ENCODE data around the gene LIPT2. TPM values are rescaled to one million over a fixed set of nuclear protein-coding genes. Genes with fewer than 3 reads are reported as not detected.

Gene LIPT2
- total RNA-seq, 1 donor from 2014 or later, result 1.9 TPM

DNA sequence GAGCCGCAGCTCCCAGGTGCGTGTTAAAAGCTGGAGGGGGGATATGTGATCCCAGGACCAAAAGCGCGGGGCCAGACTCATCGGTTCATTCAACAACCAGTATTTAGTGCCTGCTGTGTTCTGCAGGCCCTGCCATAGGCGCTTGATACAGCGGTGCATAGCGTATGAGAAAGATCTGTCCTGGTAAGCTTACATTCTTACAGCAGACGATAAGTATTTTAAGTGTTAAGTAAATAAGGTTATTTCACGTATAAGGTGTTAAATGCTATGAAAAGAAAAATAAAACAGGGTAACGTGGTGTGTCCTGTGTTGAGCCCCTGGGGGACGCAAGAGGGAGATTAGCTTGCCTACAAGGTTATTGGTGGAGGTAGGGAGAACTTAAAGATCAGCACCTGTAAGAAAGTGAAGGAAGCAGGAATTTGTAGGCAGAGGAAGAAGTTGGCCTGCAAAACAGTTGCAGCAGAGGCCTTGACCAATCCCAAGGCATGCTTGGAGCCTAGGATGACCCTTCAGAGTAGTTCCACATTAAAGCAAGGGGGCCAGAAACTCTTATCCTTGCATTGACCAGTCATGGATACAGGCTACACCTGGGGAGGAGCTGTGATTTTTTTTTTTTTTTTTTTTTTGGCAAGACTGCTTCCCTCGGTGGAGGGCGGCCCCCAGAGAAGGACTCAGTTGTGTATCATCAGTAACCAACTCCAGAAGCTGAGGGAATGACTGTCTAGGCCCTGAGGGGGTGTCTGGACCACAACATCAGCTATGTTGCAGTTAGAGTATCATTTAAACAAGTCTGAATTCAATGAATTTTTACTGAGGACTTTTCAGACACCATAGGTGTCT is 487 bp upstream of the LIPT2 start:
- DNase-seq (ENCODE audit: low read depth), result no peak

DNA sequence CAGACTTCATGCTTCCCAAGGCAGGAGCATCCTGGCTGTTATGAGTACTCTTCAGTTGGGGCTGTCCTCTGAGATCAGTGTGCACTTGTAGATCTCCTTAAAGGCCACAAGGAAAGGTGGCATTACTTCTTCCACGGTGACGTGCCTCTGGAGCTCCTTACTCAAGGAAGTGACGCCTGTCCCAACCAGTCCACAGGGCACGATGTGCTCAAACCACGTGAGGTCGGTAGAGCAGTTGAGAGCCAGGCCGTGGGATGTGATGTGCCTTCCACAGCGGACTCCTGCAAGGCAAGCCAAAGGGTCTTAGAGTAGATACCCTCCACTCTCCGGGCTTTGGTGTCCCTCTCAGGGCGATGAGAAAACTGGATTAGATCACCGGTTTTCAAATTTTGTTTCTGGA is 1.4 kb downstream of the LIPT2 start:
- no peak overlapping the region for H3K4me3 ChIP-seq (ENCODE audit: low read depth, low read length)

More for the DNA sequence above, 487 bp upstream of the LIPT2 start:
- Histone ChIP-seq H3K36me3 (ENCODE audit: control insufficient read depth, insufficient read depth, low read length) (no peaks in the 10 kb centered on the region), H3K27me3 (ENCODE audit: control insufficient read depth, insufficient read depth, low read length) (no peaks in the 10 kb centered on the region), H3K4me3 (ENCODE audit: low read depth, low read length) (peak overlapping the region; percentile 86)
- TF ChIP-seq CTCF (IDR thresholded peaks at IDR 0.05; ENCODE audit: insufficient read depth, low read length, poor library complexity, severe bottlenecking), result no peak

GRCh38 chr11:74490941-74491340 is 2.6 kb downstream of the LIPT2 start:
- Histone ChIP-seq H3K36me3 (ENCODE audit: control insufficient read depth, insufficient read depth, low read length) (no peaks in the 10 kb centered on the region), H3K4me3 (ENCODE audit: low read depth, low read length) (no peak overlapping the region), H3K27me3 (ENCODE audit: control insufficient read depth, insufficient read depth, low read length) (no peaks in the 10 kb centered on the region)
- DNase-seq (ENCODE audit: low read depth), result no peak
- no peak for TF ChIP-seq CTCF (IDR thresholded peaks at IDR 0.05; ENCODE audit: insufficient read depth, low read length, poor library complexity, severe bottlenecking)

More for the DNA sequence above, 1.4 kb downstream of the LIPT2 start:
- Histone ChIP-seq H3K36me3 (ENCODE audit: control insufficient read depth, insufficient read depth, low read length) (no peaks in the 10 kb centered on the region), H3K27me3 (ENCODE audit: control insufficient read depth, insufficient read depth, low read length) (no peaks in the 10 kb centered on the region)
- no peak for DNase-seq (ENCODE audit: low read depth)
- TF ChIP-seq CTCF (IDR thresholded peaks at IDR 0.05; ENCODE audit: insufficient read depth, low read length, poor library complexity, severe bottlenecking), result no peak

GRCh38 chr11:74487875-74488274 is 5.6 kb downstream of the LIPT2 start:
- Histone ChIP-seq H3K36me3 (ENCODE audit: control insufficient read depth, insufficient read depth, low read length) (no peaks in the 10 kb centered on the region), H3K4me3 (ENCODE audit: low read depth, low read length) (no peak overlapping the region), H3K27me3 (ENCODE audit: control insufficient read depth, insufficient read depth, low read length) (no peaks in the 10 kb centered on the region)
- no peak for DNase-seq (ENCODE audit: low read depth)
- peak; percentile 31 for TF ChIP-seq CTCF (IDR thresholded peaks at IDR 0.05; ENCODE audit: insufficient read depth, low read length, poor library complexity, severe bottlenecking)

- TF ChIP-seq CTCF (IDR thresholded peaks at IDR 0.05; ENCODE audit: insufficient read depth, low read length, poor library complexity, severe bottlenecking), result no peak
Measured at GRCh38 chr11:74485868-74486267, 7.7 kb downstream of the LIPT2 start.

More at GRCh38 chr11:74485868-74486267, 7.7 kb downstream of the LIPT2 start:
- no peak for DNase-seq (ENCODE audit: low read depth)
- Histone ChIP-seq H3K4me3 (ENCODE audit: low read depth, low read length) (no peak overlapping the region), H3K36me3 (ENCODE audit: control insufficient read depth, insufficient read depth, low read length) (no peaks in the 10 kb centered on the region), H3K27me3 (ENCODE audit: control insufficient read depth, insufficient read depth, low read length) (no peaks in the 10 kb centered on the region)
